PFSK-1 (cell line): ENCODE results near the gene CHCHD1.

Source experiments
- FOXP2 ChIP-seq: optimal IDR thresholded peaks from 2 replicates; pipeline ENCODE3; 2011; ENCODE audit warnings: borderline replicate concordance, control low read depth, inconsistent platforms; ENCODE audit not compliant: insufficient read depth; ENCODE audit errors: extremely low read length, extremely low read depth
- POLR2AphosphoS5 ChIP-seq: IDR thresholded peaks from 2 replicates; pipeline ENCODE4 v1.6.1; 2012; ENCODE audit warnings: low read depth, mild to moderate bottlenecking, control low read depth, low read length, moderate library complexity
- SIN3A ChIP-seq: IDR thresholded peaks from 2 replicates; pipeline ENCODE4 v1.6.1; 2012; ENCODE audit warnings: mild to moderate bottlenecking, low read length, moderate library complexity, borderline replicate concordance; ENCODE audit not compliant: insufficient read depth
- TAF1 ChIP-seq: IDR thresholded peaks from 2 replicates; pipeline ENCODE4 v1.6.1; 2012; ENCODE audit warnings: low read length, control low read depth, borderline replicate concordance; ENCODE audit not compliant: insufficient read depth
- TF ChIP-seq, protein P1 (sequence below), 2 experiments: IDR thresholded peaks; 2 replicates each; pipeline versions ENCODE4 v1.6.1 to v1.8.0; 2011 to 2012; ENCODE audit warnings: low read depth in 2 of 2, low read length in 2 of 2, control low read depth in 1 of 2, inconsistent platforms in 1 of 2, mild to moderate bottlenecking in 1 of 2, moderate library complexity in 1 of 2; ENCODE audit not compliant: insufficient read depth in 1 of 2

CHCHD1 gene

DNA sequence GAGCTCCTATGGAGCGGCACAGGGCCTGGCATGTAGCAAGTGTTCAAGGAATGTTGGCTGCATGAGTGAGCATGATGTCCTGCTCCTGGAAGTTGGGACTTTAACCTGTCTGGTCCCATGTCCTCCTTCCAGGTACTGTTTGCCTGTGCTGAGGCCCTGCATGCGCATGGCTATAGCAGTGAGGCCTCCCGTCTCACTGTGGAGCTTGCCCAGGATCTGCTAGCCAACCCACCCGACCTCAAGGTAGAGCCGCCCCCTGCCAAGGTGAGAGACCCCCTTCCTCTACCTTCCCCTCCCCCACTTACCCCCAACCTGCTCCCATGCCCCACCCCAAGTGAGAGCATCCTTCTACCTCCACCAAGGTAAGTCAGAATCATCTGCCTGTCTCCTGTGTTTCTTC is 11.6 kb downstream of the CHCHD1 start:
- TF ChIP-seq FOXP2 (no peak), POLR2AphosphoS5 (no peak)
- TF ChIP-seq, protein P1, sequence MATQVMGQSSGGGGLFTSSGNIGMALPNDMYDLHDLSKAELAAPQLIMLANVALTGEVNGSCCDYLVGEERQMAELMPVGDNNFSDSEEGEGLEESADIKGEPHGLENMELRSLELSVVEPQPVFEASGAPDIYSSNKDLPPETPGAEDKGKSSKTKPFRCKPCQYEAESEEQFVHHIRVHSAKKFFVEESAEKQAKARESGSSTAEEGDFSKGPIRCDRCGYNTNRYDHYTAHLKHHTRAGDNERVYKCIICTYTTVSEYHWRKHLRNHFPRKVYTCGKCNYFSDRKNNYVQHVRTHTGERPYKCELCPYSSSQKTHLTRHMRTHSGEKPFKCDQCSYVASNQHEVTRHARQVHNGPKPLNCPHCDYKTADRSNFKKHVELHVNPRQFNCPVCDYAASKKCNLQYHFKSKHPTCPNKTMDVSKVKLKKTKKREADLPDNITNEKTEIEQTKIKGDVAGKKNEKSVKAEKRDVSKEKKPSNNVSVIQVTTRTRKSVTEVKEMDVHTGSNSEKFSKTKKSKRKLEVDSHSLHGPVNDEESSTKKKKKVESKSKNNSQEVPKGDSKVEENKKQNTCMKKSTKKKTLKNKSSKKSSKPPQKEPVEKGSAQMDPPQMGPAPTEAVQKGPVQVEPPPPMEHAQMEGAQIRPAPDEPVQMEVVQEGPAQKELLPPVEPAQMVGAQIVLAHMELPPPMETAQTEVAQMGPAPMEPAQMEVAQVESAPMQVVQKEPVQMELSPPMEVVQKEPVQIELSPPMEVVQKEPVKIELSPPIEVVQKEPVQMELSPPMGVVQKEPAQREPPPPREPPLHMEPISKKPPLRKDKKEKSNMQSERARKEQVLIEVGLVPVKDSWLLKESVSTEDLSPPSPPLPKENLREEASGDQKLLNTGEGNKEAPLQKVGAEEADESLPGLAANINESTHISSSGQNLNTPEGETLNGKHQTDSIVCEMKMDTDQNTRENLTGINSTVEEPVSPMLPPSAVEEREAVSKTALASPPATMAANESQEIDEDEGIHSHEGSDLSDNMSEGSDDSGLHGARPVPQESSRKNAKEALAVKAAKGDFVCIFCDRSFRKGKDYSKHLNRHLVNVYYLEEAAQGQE (IDR thresholded peaks at IDR 0.05; ENCODE audit: insufficient read depth in 1 of 2, low read depth in 2 of 2, low read length in 2 of 2): no peak

DNA sequence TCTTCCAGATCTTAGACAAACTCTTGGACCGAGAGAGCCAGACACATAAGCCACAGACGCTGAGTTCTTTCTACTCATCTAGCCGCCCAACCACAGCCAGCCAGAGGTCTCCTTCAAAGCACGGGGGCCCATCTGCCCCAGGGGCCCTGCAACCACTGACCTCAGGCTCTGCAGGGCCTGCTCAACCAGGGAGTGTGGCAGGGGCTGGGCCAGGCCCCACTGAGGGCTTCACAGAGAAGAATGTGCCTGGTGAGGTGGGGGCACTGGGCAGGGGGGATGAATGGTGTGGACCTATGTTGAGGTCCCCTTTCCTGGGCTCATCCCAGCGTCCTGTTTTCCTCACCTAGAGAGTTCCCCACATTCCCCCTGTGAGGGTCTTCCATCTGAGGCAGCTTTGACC is 14.9 kb downstream of the CHCHD1 start:
- TF ChIP-seq FOXP2 (no peak), POLR2AphosphoS5 (no peak)

DNA sequence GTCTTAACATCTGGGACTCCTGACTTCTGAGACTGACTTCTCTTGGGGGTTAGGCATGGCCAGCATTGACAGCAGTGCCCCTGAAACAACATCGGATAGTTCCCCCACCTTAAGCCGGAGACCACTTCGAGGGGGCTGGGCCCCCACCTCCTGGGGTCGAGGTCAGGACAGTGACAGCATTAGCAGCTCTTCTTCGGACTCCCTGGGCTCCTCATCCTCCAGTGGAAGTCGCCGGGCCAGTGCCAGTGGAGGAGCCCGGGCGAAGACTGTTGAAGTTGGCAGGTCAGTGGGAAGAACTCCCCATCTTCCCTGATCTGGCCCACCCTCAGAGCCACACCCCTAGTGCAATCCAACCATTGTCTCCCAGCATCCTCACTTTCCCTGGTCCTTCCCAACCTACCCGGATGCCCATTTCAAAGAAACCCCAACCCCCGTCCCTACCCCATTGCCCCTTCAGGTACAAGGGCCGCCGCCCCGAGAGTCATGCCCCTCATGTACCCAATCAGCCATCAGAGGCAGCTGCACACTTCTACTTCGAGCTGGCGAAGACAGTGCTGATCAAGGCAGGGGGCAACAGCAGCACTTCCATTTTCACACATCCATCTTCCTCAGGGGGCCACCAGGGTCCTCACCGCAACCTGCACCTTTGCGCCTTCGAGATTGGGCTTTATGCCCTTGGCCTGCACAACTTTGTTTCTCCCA is 15.6 kb downstream of the CHCHD1 start:
- TF ChIP-seq FOXP2: no peak

DNA sequence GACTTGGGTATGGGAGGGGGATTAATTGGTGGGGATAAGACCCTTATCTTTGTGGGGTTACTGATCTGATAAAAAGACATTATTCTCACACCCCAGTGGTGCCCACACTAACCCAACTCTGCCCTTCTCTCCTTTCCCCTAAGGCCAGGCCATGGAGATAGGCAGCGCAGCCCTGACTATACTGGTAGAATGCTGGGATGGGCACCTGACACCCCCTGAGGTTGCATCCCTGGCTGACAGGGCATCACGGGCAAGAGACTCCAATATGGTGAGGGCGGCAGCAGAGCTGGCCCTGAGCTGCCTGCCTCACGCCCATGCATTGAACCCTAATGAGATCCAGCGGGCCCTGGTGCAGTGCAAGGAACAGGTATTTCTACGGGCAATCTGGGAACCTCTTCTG is 16.2 kb downstream of the CHCHD1 start:
- no peak for TF ChIP-seq FOXP2
- TF ChIP-seq SIN3A: no peak
- TF ChIP-seq, protein P1 (IDR thresholded peaks at IDR 0.05; ENCODE audit: insufficient read depth in 1 of 2, low read depth in 2 of 2, low read length in 2 of 2): no peak
- TF ChIP-seq TAF1: no peak

DNA sequence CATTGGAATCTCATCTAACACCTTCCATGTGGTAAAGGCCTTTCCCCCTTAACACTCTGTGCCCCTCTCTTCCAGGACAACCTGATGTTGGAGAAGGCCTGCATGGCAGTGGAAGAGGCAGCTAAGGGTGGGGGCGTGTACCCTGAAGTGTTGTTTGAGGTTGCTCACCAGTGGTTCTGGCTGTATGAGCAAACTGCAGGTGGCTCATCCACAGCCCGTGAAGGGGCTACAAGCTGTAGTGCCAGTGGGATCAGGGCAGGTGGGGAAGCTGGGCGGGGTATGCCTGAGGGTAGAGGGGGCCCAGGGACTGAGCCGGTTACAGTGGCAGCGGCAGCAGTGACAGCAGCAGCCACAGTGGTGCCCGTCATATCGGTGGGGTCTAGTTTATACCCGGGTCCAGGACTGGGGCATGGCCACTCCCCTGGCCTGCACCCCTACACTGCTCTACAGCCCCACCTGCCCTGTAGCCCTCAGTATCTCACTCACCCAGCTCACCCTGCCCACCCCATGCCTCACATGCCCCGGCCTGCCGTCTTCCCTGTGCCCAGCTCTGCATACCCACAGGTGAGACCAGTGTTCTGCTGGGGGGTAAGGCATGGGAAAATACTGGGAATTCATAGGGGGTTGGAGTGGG is 17.2 kb downstream of the CHCHD1 start:
- TF ChIP-seq FOXP2 (no peak), TAF1 (no peak), POLR2AphosphoS5 (no peak; the same call in 1 of the 2 replicates), SIN3A (no peak)
- TF ChIP-seq, protein P1 (IDR thresholded peaks at IDR 0.05; ENCODE audit: insufficient read depth in 1 of 2, low read depth in 2 of 2, low read length in 2 of 2): no peak

DNA sequence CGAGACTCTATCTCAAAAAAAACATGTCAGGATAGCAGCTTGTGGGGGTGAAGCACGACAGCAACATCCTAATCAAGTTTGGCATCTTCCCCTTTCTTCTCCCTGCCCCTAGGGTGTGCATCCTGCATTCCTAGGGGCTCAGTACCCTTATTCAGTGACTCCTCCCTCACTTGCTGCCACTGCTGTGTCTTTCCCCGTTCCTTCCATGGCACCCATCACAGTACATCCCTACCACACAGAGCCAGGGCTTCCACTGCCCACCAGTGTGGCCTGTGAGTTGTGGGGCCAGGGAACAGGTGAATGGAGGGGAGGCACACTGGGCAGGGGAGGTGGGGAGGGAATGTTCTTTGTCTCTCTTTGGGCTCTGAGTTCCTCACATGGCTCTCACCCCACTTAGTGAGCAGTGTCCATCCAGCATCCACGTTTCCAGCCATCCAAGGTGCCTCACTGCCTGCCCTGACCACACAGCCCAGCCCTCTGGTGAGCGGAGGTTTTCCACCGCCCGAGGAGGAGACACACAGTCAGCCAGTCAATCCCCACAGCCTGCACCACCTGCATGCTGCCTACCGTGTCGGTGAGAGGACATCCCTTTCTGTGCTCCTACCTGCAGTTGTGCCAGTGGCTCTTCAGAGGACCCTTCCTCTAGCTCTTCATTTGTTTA is 18.2 kb downstream of the CHCHD1 start:
- TF ChIP-seq TAF1 (no peak), SIN3A (no peak), FOXP2 (no peak), POLR2AphosphoS5 (no peak; the same call in 1 of the 2 replicates)
- TF ChIP-seq, protein P1 (IDR thresholded peaks at IDR 0.05; ENCODE audit: insufficient read depth in 1 of 2, low read depth in 2 of 2, low read length in 2 of 2): no peak
